H1 (cell line): Measurements from ENCODE around the gene RHBG. TPM values are rescaled to one million over a fixed set of nuclear protein-coding genes. Genes with fewer than 3 reads are reported as not detected.

Source experiments
- CTCF ChIA-PET: fragments of 300-600 bp; sonication (Branson Sonifier 250); formaldehyde crosslinking; loops from one replicate; lab custom pipeline; 2021; ENCODE audit not compliant: partially characterized antibody; lab: Charles Lee
- POLR2A ChIA-PET: fragments of 300-600 bp; sonication (Branson Sonifier 250); formaldehyde crosslinking; loops from one replicate; lab custom pipeline; 2021; ENCODE audit warnings: inconsistent platforms; ENCODE audit not compliant: partially characterized antibody; lab: Charles Lee
- DNase-seq, 2 experiments: peaks; one replicate each; pipeline versions ENCODE4 v3.0.0 to v3.0.0-alpha.2; 2010 to 2022; ENCODE audit warnings: low spot score in 2 of 2, low read depth in 1 of 2, mixed read lengths in 1 of 2
- FAIRE-seq: peaks from 2 replicates; lab custom pipeline; 2011; peaks lifted over from hg19 to GRCh38; lab: Jason Lieb, UNC
- H2AFZ ChIP-seq: 2 replicates; pipeline ENCODE4 v1.8.1; 2012; ENCODE audit warnings: low read length, inconsistent platforms
- H2AK5ac ChIP-seq: 2 replicates; pipeline ENCODE4 v1.6.1; 2013; ENCODE audit warnings: low read depth, low read length
- H2BK120ac ChIP-seq: replicated peaks from 2 replicates; pipeline ENCODE3; 2013; ENCODE audit warnings: low read depth, low read length, inconsistent platforms
- H2BK12ac ChIP-seq: 2 replicates; pipeline ENCODE4 v1.6.1; 2013; ENCODE audit warnings: low read depth, low read length
- H2BK15ac ChIP-seq: 2 replicates; pipeline ENCODE4 v1.6.1; 2013; ENCODE audit warnings: low read length
- H2BK20ac ChIP-seq: 2 replicates; pipeline ENCODE4 v1.6.1; 2013; ENCODE audit warnings: low read length
- H2BK5ac ChIP-seq: 2 replicates; pipeline ENCODE4 v1.6.1; 2013; ENCODE audit warnings: low read depth, low read length
- H3K14ac ChIP-seq: 2 replicates; pipeline ENCODE4 v1.6.1; 2013; ENCODE audit warnings: inconsistent platforms; ENCODE audit not compliant: insufficient read length
- H3K18ac ChIP-seq: 2 replicates; pipeline ENCODE4 v1.6.1; 2013; ENCODE audit warnings: low read length; ENCODE audit errors: extremely low read depth
- H3K23ac ChIP-seq: 2 replicates; pipeline ENCODE4 v1.6.1; 2013; ENCODE audit warnings: inconsistent platforms; ENCODE audit not compliant: insufficient read length
- H3K23me2 ChIP-seq: 2 replicates; pipeline ENCODE4 v1.6.1; 2013; ENCODE audit warnings: low read depth, low read length
- H3K27ac ChIP-seq: 2 replicates; pipeline ENCODE4 v1.6.1; 2011; ENCODE audit warnings: low read depth, low read length, inconsistent platforms
- H3K27me3 ChIP-seq, 4 experiments: replicated peaks in 1 of 4; 1 replicate in 1 of 4; 2 replicates in 3 of 4; pipeline versions ENCODE4 v1.6.1 to v1.8.1; 2011 to 2013; ENCODE audit warnings: low read length in 3 of 4, mild to moderate bottlenecking in 3 of 4, inconsistent platforms in 2 of 4, mixed read lengths in 2 of 4, moderate library complexity in 1 of 4; ENCODE audit not compliant: control insufficient read depth in 3 of 4, insufficient read depth in 3 of 4; ENCODE audit errors: extremely low read depth in 1 of 4
- H3K36me3 ChIP-seq, 4 experiments: 2 replicates each; pipeline versions ENCODE4 v1.6.1 to v1.8.1; 2011 to 2013; ENCODE audit warnings: mild to moderate bottlenecking in 4 of 4, low read length in 3 of 4, moderate library complexity in 2 of 4, control low read depth in 1 of 4, inconsistent platforms in 1 of 4; ENCODE audit not compliant: insufficient read depth in 4 of 4, control insufficient read depth in 2 of 4
- H3K4ac ChIP-seq: replicated peaks from 2 replicates; pipeline ENCODE3; 2013; ENCODE audit warnings: low read length, low read depth, mixed read lengths, inconsistent platforms; ENCODE audit not compliant: insufficient read length
- H3K4me1 ChIP-seq, 4 experiments: replicated peaks in 1 of 4; 1 replicate in 1 of 4; 2 replicates in 3 of 4; pipeline versions ENCODE4 v1.6.1 to v1.8.1; 2011 to 2013; ENCODE audit warnings: low read length in 3 of 4, inconsistent platforms in 2 of 4, mixed read lengths in 1 of 4; ENCODE audit not compliant: insufficient read depth in 4 of 4, control insufficient read depth in 3 of 4
- H3K4me2 ChIP-seq, 2 experiments: 2 replicates each; pipeline versions ENCODE4 v1.6.1 to v1.8.1; 2011 to 2013; ENCODE audit warnings: low read depth in 2 of 2, low read length in 2 of 2, control low read depth in 1 of 2, inconsistent platforms in 1 of 2, mild to moderate bottlenecking in 1 of 2; ENCODE audit not compliant: insufficient read depth in 1 of 2
- H3K4me3 ChIP-seq, 4 experiments: fragments of 200-600, 300-600 bp in 1 of 4; sonication (generic), shearing (Covaris generic), sonication (Bioruptor Twin) in 1 of 4; 2 replicates each; pipeline versions ENCODE4 v1.5.1 to v1.8.1; 2011 to 2016; ENCODE audit warnings: low read length in 4 of 4, low read depth in 3 of 4, control low read depth in 2 of 4, inconsistent platforms in 2 of 4, mild to moderate bottlenecking in 2 of 4, mixed read lengths in 1 of 4, moderate library complexity in 1 of 4; ENCODE audit not compliant: insufficient read depth in 2 of 4; ENCODE audit errors: extremely low read depth in 1 of 4
- H3K56ac ChIP-seq: replicated peaks from 2 replicates; pipeline ENCODE3; 2013; ENCODE audit warnings: low read depth, mild to moderate bottlenecking, mixed read lengths, low read length, inconsistent platforms; ENCODE audit not compliant: insufficient read length
- H3K79me1 ChIP-seq: 2 replicates; pipeline ENCODE4 v1.6.1; 2013; ENCODE audit warnings: low read depth, low read length, control low read depth
- H3K79me2 ChIP-seq, 2 experiments: 2 replicates each; pipeline versions ENCODE4 v1.6.1 to v1.8.1; 2012 to 2013; ENCODE audit warnings: low read length in 2 of 2, mild to moderate bottlenecking in 2 of 2, inconsistent platforms in 1 of 2; ENCODE audit not compliant: insufficient read depth in 2 of 2, control insufficient read depth in 1 of 2
- H3K9ac ChIP-seq, 4 experiments: replicated peaks in 1 of 4; 1 replicate in 1 of 4; 2 replicates in 3 of 4; pipeline versions ENCODE4 v1.6.1 to v1.8.1; 2011 to 2013; ENCODE audit warnings: low read depth in 3 of 4, low read length in 3 of 4, control low read depth in 2 of 4, mild to moderate bottlenecking in 2 of 4, moderate library complexity in 2 of 4, inconsistent platforms in 1 of 4; ENCODE audit errors: extremely low read depth in 1 of 4
- H3K9me3 ChIP-seq, 2 experiments: 2 replicates each; pipeline versions ENCODE4 v1.6.1 to v1.8.1; 2012 to 2013; ENCODE audit warnings: mild to moderate bottlenecking in 2 of 2, moderate library complexity in 2 of 2, control low read depth in 1 of 2, inconsistent platforms in 1 of 2, low read depth in 1 of 2, low read length in 1 of 2, mixed read lengths in 1 of 2; ENCODE audit not compliant: insufficient read depth in 2 of 2
- H4K20me1 ChIP-seq, 2 experiments: replicated peaks in 1 of 2; 2 replicates each; pipeline versions ENCODE3 to v1.8.1; 2011 to 2013; ENCODE audit warnings: inconsistent platforms in 2 of 2, low read length in 2 of 2, mild to moderate bottlenecking in 1 of 2; ENCODE audit not compliant: insufficient read depth in 2 of 2, control insufficient read depth in 1 of 2
- H4K5ac ChIP-seq: 2 replicates; pipeline ENCODE4 v1.6.1; 2013; ENCODE audit warnings: low read length, low read depth, mixed read lengths, inconsistent platforms; ENCODE audit not compliant: insufficient read length
- H4K8ac ChIP-seq: 2 replicates; pipeline ENCODE4 v1.8.0; 2013; ENCODE audit warnings: mild to moderate bottlenecking, moderate library complexity, low read length, inconsistent platforms; ENCODE audit not compliant: insufficient read depth; ENCODE audit errors: extremely low read depth
- H4K91ac ChIP-seq: replicated peaks from 2 replicates; pipeline ENCODE3; 2013; ENCODE audit warnings: low read length, mixed read lengths, inconsistent platforms; ENCODE audit not compliant: insufficient read length
- FOSL1 ChIP-seq: IDR thresholded peaks from 2 replicates; pipeline ENCODE4 v1.6.1; 2011; ENCODE audit warnings: mild to moderate bottlenecking, low read depth, low read length, moderate library complexity; ENCODE audit not compliant: insufficient read depth
- HDAC6 ChIP-seq: IDR thresholded peaks from one replicate; pipeline ENCODE4 v1.7.1; 2012; ENCODE audit warnings: low read depth, mild to moderate bottlenecking, inconsistent platforms, low read length, moderate library complexity
- RBBP5 ChIP-seq: IDR thresholded peaks from 2 replicates; pipeline ENCODE4 v1.7.1; 2012; ENCODE audit warnings: low read depth, mild to moderate bottlenecking, inconsistent platforms, low read length, moderate library complexity, borderline replicate concordance
- WGBS, 2 experiments: shearing (Covaris generic) in 1 of 2; methylation state at CpG; one replicate each; pipeline versions ENCODE4 v1.1.6 to v1.1.7; 2013 to 2015; ENCODE audit warnings: low lambda C conversion rate in 2 of 2, mixed read lengths in 2 of 2, inconsistent platforms in 1 of 2, low coverage in 1 of 2, missing lambda C conversion rate in 1 of 2; ENCODE audit not compliant: insufficient replicate concordance in 2 of 2, insufficient coverage in 1 of 2, insufficient read length in 1 of 2; ENCODE audit errors: extremely low coverage in 1 of 2, missing lambda C conversion rate in 1 of 2; 5-methylcytosine and 5-hydroxymethylcytosine counted together
- polyA plus RNA-seq, 7 experiments: library from polyadenylated mRNA; depleted of rRNA in 3 of 7; stranded (reverse) in 5 of 7; unstranded in 2 of 7; fragments of >200 nt in 5 of 7; fragments of 200-250 nt in 2 of 7; gene quantifications; 1 replicate in 5 of 7; 2 replicates in 1 of 7; 4 replicates in 1 of 7; pipeline versions ENCODE4 v1.2.1 to v1.2.3, GENCODE V29; 2011 to 2013; ENCODE audit warnings: missing spikeins in 2 of 7, mixed read lengths in 2 of 7
- total RNA-seq: library from RNA; stranded (reverse); fragmentation: NEBNext Ultra II Directional; extraction: Animal tissue kit (Norgen Biotek cat#: 25700); gene quantifications from 2 replicates; pipeline ENCODE4 v1.2.1, GENCODE V29; 2021

RHBG gene
- total and polyA plus RNA-seq, 2 of the 8 experiments (the other 6 are each of a cell fraction or from before 2014, with no cell fraction given), result 2.6 to 2.7 TPM

GRCh38 chr1:156386949-156387869, 18.2 kb downstream of the RHBG start:
- DNase-seq (no peak), FAIRE-seq (no peak)
- no peak overlapping the region for H2BK5ac ChIP-seq
- H4K8ac ChIP-seq, result no peak overlapping the region
- H3K23ac ChIP-seq, result no peak overlapping the region
- no peak overlapping the region for H3K27ac ChIP-seq
- H2BK20ac ChIP-seq, result no peak overlapping the region
- H3K14ac ChIP-seq, result no peak overlapping the region
- H3K79me1 ChIP-seq, result no peaks in the 10 kb centered on the region
- H3K27me3 ChIP-seq, result peaks cover 14 to 63% (median 55%) of the 10 kb centered on the region in 4 experiments
- ChIA-PET POLR2A (interaction anchor here (1.3 to 7.3 kb wide), 9 partner anchors 13 to 59 kb away, joined by 3 to 26 read pairs (median 7); no protein-coding TSS in a partner anchor), CTCF (interaction anchor here (1.2 to 26.1 kb wide), 14 partner anchors 10 to 205 kb away, joined by 3 to 574 read pairs (median 60); partner anchors contain the start of genes NAXE and RHBG)
- no peak overlapping the region for H2AK5ac ChIP-seq
- H3K4me1 ChIP-seq, result peaks cover 0 to 35% (median 25%) of the 10 kb centered on the region in 4 experiments; a peak in 6 of 7 replicates
- peaks cover 4% of the 10 kb centered on the region; the same call in 1 of the 2 replicates for H3K23me2 ChIP-seq
- H3K4me3 ChIP-seq, result peak overlapping the region in 1 of 4 experiments; percentile 59; a peak in 3 of 8 replicates
- no peak overlapping the region for H3K9ac ChIP-seq
- no peaks in the 10 kb centered on the region for H3K79me2 ChIP-seq
- H2BK15ac ChIP-seq, result peak overlapping the region; percentile 74; the same call in 1 of the 2 replicates
- H4K20me1 ChIP-seq, result no peaks in the 10 kb centered on the region
- H3K56ac ChIP-seq, result no peak overlapping the region
- H3K4ac ChIP-seq, result no peak overlapping the region
- no peaks in the 10 kb centered on the region for H3K36me3 ChIP-seq
- H4K5ac ChIP-seq, result no peak overlapping the region
- H2BK120ac ChIP-seq, result no peak overlapping the region
- WGBS, 2 experiments, result 76% methylated on average over 8 of the region's 8 CpGs; no CpG with 5 or more reads in 1 of the 2 experiments
- no peak overlapping the region for H3K18ac ChIP-seq
- H2BK12ac ChIP-seq, result peak overlapping the region; percentile 87; the same call in 1 of the 2 replicates
- no peak overlapping the region for H4K91ac ChIP-seq
- H3K4me2 ChIP-seq, result peak overlapping the region; percentile 57 to 85
- no peaks in the 10 kb centered on the region for H3K9me3 ChIP-seq
- no peak overlapping the region for H2AFZ ChIP-seq
- no peak for TF ChIP-seq FOSL1
- no peak for TF ChIP-seq RBBP5
- no peak for TF ChIP-seq HDAC6
